HepG2 (cell line): ENCODE results near the gene RPS19BP1. TPM values are rescaled to one million over a fixed set of nuclear protein-coding genes. Genes with fewer than 3 reads are reported as not detected.

Experiments
- AKAP8 ChIP-seq: sonication (generic); formaldehyde crosslinking; IDR thresholded peaks from 2 replicates; pipeline ENCODE4 v1.5.1; 2020; ENCODE audit warnings: mild to moderate bottlenecking, missing genetic modification reagents
- CENPX ChIP-seq: sonication (generic); formaldehyde crosslinking; IDR thresholded peaks from 2 replicates; pipeline ENCODE4 v1.9.0; 2021; ENCODE audit warnings: mild to moderate bottlenecking, missing genetic modification reagents, moderate library complexity
- FOXK2 ChIP-seq: fragments of 450-650 bp; IDR thresholded peaks from 2 replicates; pipeline ENCODE4 v1.6.1; 2016
- HMG20B ChIP-seq: conservative IDR thresholded peaks from 2 replicates; pipeline ENCODE4 v1.6.1; 2016; ENCODE audit warnings: missing genetic modification reagents, missing compliant biosample characterization
- KDM3A ChIP-seq: IDR thresholded peaks from 2 replicates; pipeline ENCODE4 v1.6.1; 2018; ENCODE audit warnings: low read depth, missing compliant biosample characterization
- KLF6 ChIP-seq: IDR thresholded peaks from 2 replicates; pipeline ENCODE4 v1.8.0; 2016; ENCODE audit warnings: missing biosample characterization, missing genetic modification reagents
- LBX2 ChIP-seq: sonication (generic); formaldehyde crosslinking; IDR thresholded peaks from 2 replicates; pipeline ENCODE4 v1.5.0; 2020; ENCODE audit warnings: missing genetic modification reagents, mild to moderate bottlenecking, borderline replicate concordance
- MXD3 ChIP-seq: IDR thresholded peaks from 2 replicates; pipeline ENCODE4 v1.6.1; 2016; ENCODE audit warnings: mild to moderate bottlenecking, missing biosample characterization, missing genetic modification reagents
- SMC3 ChIP-seq: IDR thresholded peaks from 2 replicates; pipeline ENCODE4 v1.6.1; 2011; ENCODE audit warnings: low read length, improper control_type of control experiment
- SRSF9 ChIP-seq: fragments of 200-400 bp; formaldehyde crosslinking; IDR thresholded peaks from 2 replicates; pipeline ENCODE4 v1.6.1; 2018; ENCODE audit warnings: borderline replicate concordance, mild to moderate bottlenecking, low read depth, low read length; ENCODE audit not compliant: insufficient read depth, poor library complexity, severe bottlenecking
- WIZ ChIP-seq: sonication (generic); formaldehyde crosslinking; IDR thresholded peaks from 2 replicates; pipeline ENCODE4 v1.5.1; 2020; ENCODE audit warnings: mild to moderate bottlenecking, missing genetic modification reagents
- ZBTB10 ChIP-seq: sonication (generic); formaldehyde crosslinking; IDR thresholded peaks from 2 replicates; pipeline ENCODE4 v1.4.0; 2020; ENCODE audit warnings: missing genetic modification reagents, borderline replicate concordance
- ZNF136 ChIP-seq: sonication (generic); formaldehyde crosslinking; IDR thresholded peaks from 2 replicates; pipeline ENCODE4 v1.8.1; 2022; ENCODE audit warnings: low read depth, mild to moderate bottlenecking, moderate library complexity, missing genetic modification reagents
- ZNF251 ChIP-seq: sonication (generic); formaldehyde crosslinking; IDR thresholded peaks from 2 replicates; pipeline ENCODE4 v1.9.0; 2021; ENCODE audit warnings: mild to moderate bottlenecking, missing genetic modification reagents
- ZNF274 ChIP-seq: sonication (generic); formaldehyde crosslinking; IDR thresholded peaks from 2 replicates; pipeline ENCODE4 v1.5.1; 2020; ENCODE audit warnings: mild to moderate bottlenecking, missing genetic modification reagents
- ZNF446 ChIP-seq: sonication (generic); formaldehyde crosslinking; IDR thresholded peaks from 2 replicates; pipeline ENCODE4 v1.5.0; 2020; ENCODE audit warnings: mild to moderate bottlenecking, missing genetic modification reagents
- ZNF484 ChIP-seq: sonication (generic); formaldehyde crosslinking; IDR thresholded peaks from 2 replicates; pipeline ENCODE4 v1.5.1; 2020; ENCODE audit warnings: mild to moderate bottlenecking, low read depth, missing genetic modification reagents, borderline replicate concordance
- polyA plus RNA-seq, 8 experiments: library from polyadenylated mRNA; depleted of rRNA in 3 of 8; stranded (reverse) in 7 of 8; unstranded in 1 of 8; fragments of >200 nt; fragmentation: Illumina TruSeq in 4 of 8; extraction: Trizol in 4 of 8; gene quantifications; 2 replicates each; pipeline versions ENCODE4 v1.2.1 to v1.2.3, GENCODE V29; 2011 to 2016; ENCODE audit warnings: low read depth in 4 of 8, missing spikeins in 1 of 8, mixed read lengths in 1 of 8; ENCODE audit not compliant: insufficient read depth in 1 of 8
- total RNA-seq, 5 experiments: library from RNA; depleted of rRNA; stranded (reverse); fragments of >200 nt; fragmentation: Illumina TruSeq; extraction: Trizol; gene quantifications; 2 replicates each; pipeline ENCODE4 v1.2.3, GENCODE V29; 2016; ENCODE audit warnings: low read depth in 1 of 5
- TF ChIP-seq, protein P1 (sequence below): sonication (generic); formaldehyde crosslinking; IDR thresholded peaks from 2 replicates; pipeline ENCODE4 v1.5.0; 2020; ENCODE audit warnings: mild to moderate bottlenecking, missing genetic modification reagents
- TF ChIP-seq, protein P2 (sequence below): sonication (generic); formaldehyde crosslinking; IDR thresholded peaks from 2 replicates; pipeline ENCODE4 v1.8.0; 2022; ENCODE audit warnings: low read depth, missing genetic modification reagents
- TF ChIP-seq, protein P3 (sequence below): sonication (generic); formaldehyde crosslinking; IDR thresholded peaks from 2 replicates; pipeline ENCODE4 v1.4.0; 2020; ENCODE audit warnings: missing genetic modification reagents

The RPS19BP1 gene
- total and polyA plus RNA-seq, 2 of the 13 experiments (the other 11 are each of a cell fraction or from before 2014, with no cell fraction given): 44.3 to 81.3 TPM

DNA sequence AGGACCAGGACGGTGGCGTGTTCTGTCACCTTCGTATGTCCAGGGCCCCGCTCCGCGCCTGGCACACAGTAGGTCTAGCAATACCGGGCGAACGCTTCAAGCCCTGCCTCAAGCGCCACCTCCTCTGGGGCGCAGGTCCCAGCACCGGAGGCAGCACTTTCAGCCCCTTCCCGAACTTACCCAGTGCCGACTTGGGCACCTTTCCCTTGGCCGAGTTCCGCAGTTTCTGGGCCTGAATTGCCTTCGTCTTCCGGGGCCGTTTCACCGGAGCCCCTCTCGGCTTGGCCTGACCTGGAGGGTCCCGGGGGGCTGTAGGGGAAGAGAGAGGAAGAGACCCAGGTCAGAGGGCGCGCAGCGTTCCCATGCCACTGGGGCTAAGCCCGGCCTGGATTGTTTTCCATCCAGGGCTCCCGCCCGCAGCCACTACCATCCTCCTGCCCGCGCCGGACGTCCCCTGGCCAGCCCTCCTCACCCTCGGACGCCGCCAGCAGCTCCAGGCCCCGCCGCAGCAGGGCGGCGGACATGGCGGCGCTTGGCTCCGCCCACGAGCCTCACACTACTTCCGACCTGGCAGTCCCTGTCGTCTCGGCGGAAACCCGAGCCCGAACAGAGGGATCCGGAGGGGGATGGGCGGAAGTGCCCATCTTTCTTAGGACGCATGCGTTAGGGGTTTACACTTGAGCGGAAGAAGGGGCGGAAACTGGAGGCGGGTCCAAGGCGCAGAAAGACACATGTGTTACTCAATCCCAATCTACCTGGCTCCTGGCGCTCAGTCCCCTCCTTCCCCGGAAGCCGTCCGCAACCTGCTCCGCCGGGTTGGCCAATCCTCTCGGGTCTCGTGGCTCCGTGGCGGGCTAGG lies at the start of gene RPS19BP1 (continued):
- TF ChIP-seq MXD3 (CRISPR knock-in tag) (0 out of 2 replicates have a peak, but pooled peaks have one; percentile 71), FOXK2 (peak; percentile 80), AKAP8 (CRISPR knock-in tag) (0 out of 2 replicates have a peak, but pooled peaks have one; percentile 53), KDM3A (CRISPR knock-in tag) (0 out of 2 replicates have a peak, but pooled peaks have one; percentile 79), KLF6 (CRISPR knock-in tag) (0 out of 2 replicates have a peak, but pooled peaks have one; percentile 67), SMC3 (no peak), HMG20B (no peak), ZNF251 (CRISPR knock-in tag) (no peak), ZBTB10 (no peak), SRSF9 (no peak), ZNF274 (CRISPR knock-in tag) (no peak), ZNF446 (no peak), ZNF484 (no peak), WIZ (CRISPR knock-in tag) (no peak; the same call in 1 of the 2 replicates), CENPX (CRISPR knock-in tag) (no peak), LBX2 (CRISPR knock-in tag) (peak; percentile 70; the same call in 1 of the 2 replicates), ZNF136 (CRISPR knock-in tag) (no peak)
- TF ChIP-seq, protein P1, sequence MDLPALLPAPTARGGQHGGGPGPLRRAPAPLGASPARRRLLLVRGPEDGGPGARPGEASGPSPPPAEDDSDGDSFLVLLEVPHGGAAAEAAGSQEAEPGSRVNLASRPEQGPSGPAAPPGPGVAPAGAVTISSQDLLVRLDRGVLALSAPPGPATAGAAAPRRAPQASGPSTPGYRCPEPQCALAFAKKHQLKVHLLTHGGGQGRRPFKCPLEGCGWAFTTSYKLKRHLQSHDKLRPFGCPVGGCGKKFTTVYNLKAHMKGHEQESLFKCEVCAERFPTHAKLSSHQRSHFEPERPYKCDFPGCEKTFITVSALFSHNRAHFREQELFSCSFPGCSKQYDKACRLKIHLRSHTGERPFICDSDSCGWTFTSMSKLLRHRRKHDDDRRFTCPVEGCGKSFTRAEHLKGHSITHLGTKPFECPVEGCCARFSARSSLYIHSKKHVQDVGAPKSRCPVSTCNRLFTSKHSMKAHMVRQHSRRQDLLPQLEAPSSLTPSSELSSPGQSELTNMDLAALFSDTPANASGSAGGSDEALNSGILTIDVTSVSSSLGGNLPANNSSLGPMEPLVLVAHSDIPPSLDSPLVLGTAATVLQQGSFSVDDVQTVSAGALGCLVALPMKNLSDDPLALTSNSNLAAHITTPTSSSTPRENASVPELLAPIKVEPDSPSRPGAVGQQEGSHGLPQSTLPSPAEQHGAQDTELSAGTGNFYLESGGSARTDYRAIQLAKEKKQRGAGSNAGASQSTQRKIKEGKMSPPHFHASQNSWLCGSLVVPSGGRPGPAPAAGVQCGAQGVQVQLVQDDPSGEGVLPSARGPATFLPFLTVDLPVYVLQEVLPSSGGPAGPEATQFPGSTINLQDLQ: 0 out of 2 replicates have a peak, but pooled peaks have one; percentile 41
- TF ChIP-seq, protein P2, sequence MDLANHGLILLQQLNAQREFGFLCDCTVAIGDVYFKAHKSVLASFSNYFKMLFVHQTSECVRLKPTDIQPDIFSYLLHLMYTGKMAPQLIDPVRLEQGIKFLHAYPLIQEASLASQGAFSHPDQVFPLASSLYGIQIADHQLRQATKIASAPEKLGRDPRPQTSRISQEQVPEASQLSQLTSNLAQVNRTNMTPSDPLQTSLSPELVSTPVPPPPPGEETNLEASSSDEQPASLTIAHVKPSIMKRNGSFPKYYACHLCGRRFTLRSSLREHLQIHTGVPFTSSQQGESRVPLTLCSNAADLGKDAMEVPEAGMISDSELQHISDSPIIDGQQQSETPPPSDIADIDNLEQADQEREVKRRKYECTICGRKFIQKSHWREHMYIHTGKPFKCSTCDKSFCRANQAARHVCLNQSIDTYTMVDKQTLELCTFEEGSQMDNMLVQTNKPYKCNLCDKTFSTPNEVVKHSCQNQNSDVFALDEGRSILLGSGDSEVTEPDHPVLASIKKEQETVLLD (CRISPR knock-in tag): peak; percentile 23; the same call in 1 of the 2 replicates
- TF ChIP-seq, protein P3, sequence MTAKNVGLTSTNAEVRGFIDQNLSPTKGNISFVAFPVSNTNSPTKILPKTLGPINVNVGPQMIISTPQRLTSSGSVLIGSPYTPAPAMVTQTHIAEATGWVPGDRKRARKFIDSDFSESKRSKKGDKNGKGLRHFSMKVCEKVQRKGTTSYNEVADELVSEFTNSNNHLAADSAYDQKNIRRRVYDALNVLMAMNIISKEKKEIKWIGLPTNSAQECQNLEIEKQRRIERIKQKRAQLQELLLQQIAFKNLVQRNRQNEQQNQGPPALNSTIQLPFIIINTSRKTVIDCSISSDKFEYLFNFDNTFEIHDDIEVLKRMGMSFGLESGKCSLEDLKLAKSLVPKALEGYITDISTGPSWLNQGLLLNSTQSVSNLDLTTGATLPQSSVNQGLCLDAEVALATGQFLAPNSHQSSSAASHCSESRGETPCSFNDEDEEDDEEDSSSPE (CRISPR knock-in tag): peak; percentile 83
